Muscle of leg (tissue), 11 donors: Measurements from ENCODE around the gene ADK. TPM values are rescaled to one million over a fixed set of nuclear protein-coding genes. Genes with fewer than 3 reads are reported as not detected.
"Not testable (repeated sequence)": the region's sequence is repeated elsewhere in the genome, so short reads cannot be mapped to it uniquely, and the experiment has no call there.

ENCODE experiments used
- DNase-seq: peaks from one replicate; pipeline ENCODE4 v3.0.0; 2013
- H3K27ac ChIP-seq: one replicate; pipeline ENCODE4 v1.5.1; 2013; ENCODE audit warnings: mild to moderate bottlenecking, low read length, control low read depth
- H3K27me3 ChIP-seq: one replicate; pipeline ENCODE4 v1.6.1; 2013; ENCODE audit warnings: low read length; ENCODE audit not compliant: control insufficient read depth, insufficient read depth
- H3K36me3 ChIP-seq: one replicate; pipeline ENCODE4 v1.6.1; 2013; ENCODE audit warnings: low read length; ENCODE audit not compliant: control insufficient read depth, insufficient read depth
- H3K4me1 ChIP-seq: one replicate; pipeline ENCODE4 v1.6.1; 2013; ENCODE audit warnings: low read length; ENCODE audit not compliant: control insufficient read depth, insufficient read depth
- H3K4me3 ChIP-seq: one replicate; pipeline ENCODE4 v1.5.1; 2013; ENCODE audit warnings: low read length, control low read depth
- H3K9me3 ChIP-seq: replicated peaks from 2 replicates; pipeline ENCODE4 v1.6.1; 2013; ENCODE audit warnings: low read depth, low read length; ENCODE audit not compliant: control insufficient read depth
- WGBS: methylation state at CpG from one replicate; pipeline ENCODE4 v1.1.5; 2013; ENCODE audit warnings: missing lambda C conversion rate; ENCODE audit not compliant: insufficient coverage; 5-methylcytosine and 5-hydroxymethylcytosine counted together
- polyA plus RNA-seq, 8 donors: library from polyadenylated mRNA; unstranded; fragments of 120-200 nt; gene quantifications; one replicate each; pipeline versions ENCODE4 v1.2.1 to v1.2.3, GENCODE V29; 2013; ENCODE audit warnings: inconsistent platforms in 1 of 8, low replicate concordance in 1 of 8; ENCODE audit not compliant: insufficient read length in 8 of 8, insufficient read depth in 1 of 8
- total RNA-seq: library from RNA; stranded (reverse); fragments of 120-200 nt; gene quantifications from one replicate; pipeline ENCODE4 v1.2.4, GENCODE V29; 2013

The ADK gene
- total and polyA plus RNA-seq, 9 donors, result 28.8 to 37.2 (median 34.4) TPM

GRCh38 chr10:74450602-74451001 is 299.6 kb downstream of the ADK start:
- H3K4me1 ChIP-seq, result no peaks in the 10 kb centered on the region
- no peak overlapping the region for H3K27ac ChIP-seq
- no peak overlapping the region for H3K4me3 ChIP-seq
- no peak for DNase-seq
- H3K27me3 ChIP-seq, result no peaks in the 10 kb centered on the region
- H3K36me3 ChIP-seq, result no peaks in the 10 kb centered on the region
- H3K9me3 ChIP-seq, result no peaks in the 10 kb centered on the region

DNA sequence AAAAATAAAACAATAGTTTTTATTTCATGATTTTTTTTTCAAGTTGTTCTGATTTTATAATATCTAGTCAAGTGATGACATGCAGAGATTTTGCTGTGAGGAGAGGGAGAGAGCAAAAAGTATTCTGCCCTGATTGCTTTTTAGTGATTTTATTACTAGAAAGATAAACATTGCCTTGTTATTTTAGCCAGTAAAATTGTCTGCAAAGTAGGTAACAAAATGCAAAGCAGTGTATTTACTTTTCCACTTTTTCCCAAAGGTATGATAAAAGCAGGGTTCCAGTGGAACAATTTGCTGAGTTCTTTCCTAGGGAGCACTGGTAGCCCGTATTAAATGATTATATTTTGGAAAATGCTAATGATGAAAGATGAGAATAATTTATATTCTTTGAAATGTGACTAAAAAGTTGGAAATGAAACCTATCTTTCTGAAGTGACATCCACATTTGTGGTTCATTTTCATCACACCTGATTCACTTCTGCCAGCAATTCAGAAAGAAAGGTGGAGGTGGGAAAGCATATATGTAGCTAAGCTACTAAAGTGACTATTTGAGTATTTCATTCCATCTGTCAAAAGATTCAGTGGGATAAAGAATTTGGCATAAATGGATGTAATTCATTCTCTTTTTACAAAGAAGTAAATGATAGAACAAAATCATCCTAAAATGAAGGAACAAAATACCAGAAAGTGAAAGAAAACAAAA is 300.3 kb downstream of the ADK start:
- Histone ChIP-seq H3K36me3 (no peaks in the 10 kb centered on the region), H3K27me3 (no peaks in the 10 kb centered on the region), H3K4me3 (no peak overlapping the region), H3K4me1 (no peaks in the 10 kb centered on the region), H3K9me3 (no peaks in the 10 kb centered on the region), H3K27ac (no peak overlapping the region)
- DNase-seq, result no peak
- WGBS, result no CpG with 5 or more reads among the region's 1 CpG

GRCh38 chr10:74453169-74453568 is 302.1 kb downstream of the ADK start:
- H3K27me3 ChIP-seq, result no peaks in the 10 kb centered on the region
- no peak for DNase-seq
- H3K4me1 ChIP-seq, result no peaks in the 10 kb centered on the region
- no CpG with 5 or more reads among the region's 1 CpG for WGBS
- no peak overlapping the region for H3K4me3 ChIP-seq
- H3K36me3 ChIP-seq, result no peaks in the 10 kb centered on the region
- no peaks in the 10 kb centered on the region for H3K9me3 ChIP-seq
- no peak overlapping the region for H3K27ac ChIP-seq

DNA sequence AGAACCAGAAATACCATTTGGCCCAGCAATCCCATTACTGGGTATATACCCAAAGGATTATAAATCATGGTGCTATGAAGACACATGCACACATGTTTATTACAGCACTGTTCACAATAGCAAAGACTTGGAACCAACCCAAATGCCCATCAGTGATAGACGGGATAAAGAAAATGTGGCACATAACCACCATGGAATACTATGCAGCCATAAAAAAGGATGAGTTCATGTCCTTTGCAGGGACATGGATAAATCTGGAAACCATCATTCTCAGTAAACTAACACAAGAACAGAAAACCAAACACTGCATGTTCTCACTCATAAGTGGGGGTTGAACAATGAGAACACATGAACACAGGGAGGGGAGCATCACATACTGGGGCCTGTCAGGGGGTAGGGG is 306.5 kb downstream of the ADK start:
- H3K9me3 ChIP-seq, DNase-seq, H3K4me1 ChIP-seq, H3K27me3 ChIP-seq, H3K4me3 ChIP-seq, H3K27ac ChIP-seq, H3K36me3 ChIP-seq: not testable (repeated sequence)
- WGBS, result no CpG with 5 or more reads among the region's 1 CpG

DNA sequence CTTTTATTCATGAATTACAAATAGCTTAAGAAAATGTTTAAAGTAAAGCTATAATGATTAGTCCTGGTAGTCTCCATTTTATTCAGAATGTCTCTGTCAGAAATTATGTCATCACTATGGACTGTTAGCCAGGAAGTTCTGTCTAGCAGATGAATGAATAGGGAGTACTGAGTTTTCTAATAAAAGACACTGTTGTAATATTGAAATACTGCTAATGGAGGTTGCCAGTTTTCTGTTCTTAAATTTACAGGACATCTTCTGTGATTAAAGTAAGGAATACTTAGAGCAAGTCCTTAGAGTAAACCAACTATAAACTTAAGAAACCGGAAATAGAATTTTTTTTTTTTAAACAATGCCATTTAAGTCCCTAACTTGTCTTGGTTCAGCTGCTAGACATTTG is 309.8 kb downstream of the ADK start:
- Histone ChIP-seq H3K27ac (no peak overlapping the region), H3K27me3 (no peaks in the 10 kb centered on the region), H3K36me3 (no peaks in the 10 kb centered on the region), H3K9me3 (no peaks in the 10 kb centered on the region), H3K4me1 (no peaks in the 10 kb centered on the region), H3K4me3 (no peak overlapping the region)
- WGBS, result no CpG with 5 or more reads among the region's 1 CpG
- DNase-seq, result peak; percentile 53

- WGBS, result 94% methylated on average over 4 of the region's 7 CpGs
- H3K27me3 ChIP-seq, result no peaks in the 10 kb centered on the region
- no peaks in the 10 kb centered on the region for H3K4me1 ChIP-seq
These were observed 323.1 kb downstream of the ADK start for GRCh38 chr10:74474022-74474713.

GRCh38 chr10:74476162-74476706 is 325.2 kb downstream of the ADK start:
- H3K9me3 ChIP-seq, H3K27ac ChIP-seq, H3K36me3 ChIP-seq, H3K27me3 ChIP-seq, DNase-seq, H3K4me1 ChIP-seq, H3K4me3 ChIP-seq: not testable (repeated sequence)
- 100% methylated on average over 3 of the region's 10 CpGs for WGBS

More at GRCh38 chr10:74474022-74474713, 323.1 kb downstream of the ADK start:
- Histone ChIP-seq H3K36me3 (no peaks in the 10 kb centered on the region), H3K4me3 (no peak overlapping the region), H3K9me3 (no peaks in the 10 kb centered on the region), H3K27ac (no peak overlapping the region)
- DNase-seq, result no peak

- no CpG with 5 or more reads among the region's 1 CpG for WGBS
- Histone ChIP-seq H3K36me3 (no peaks in the 10 kb centered on the region), H3K4me1 (no peaks in the 10 kb centered on the region), H3K4me3 (no peak overlapping the region), H3K27me3 (no peaks in the 10 kb centered on the region), H3K27ac (no peak overlapping the region), H3K9me3 (peaks cover 3% of the 10 kb centered on the region)
- DNase-seq, result no peak
These were observed 329.8 kb downstream of the ADK start for GRCh38 chr10:74480778-74481177.

DNA sequence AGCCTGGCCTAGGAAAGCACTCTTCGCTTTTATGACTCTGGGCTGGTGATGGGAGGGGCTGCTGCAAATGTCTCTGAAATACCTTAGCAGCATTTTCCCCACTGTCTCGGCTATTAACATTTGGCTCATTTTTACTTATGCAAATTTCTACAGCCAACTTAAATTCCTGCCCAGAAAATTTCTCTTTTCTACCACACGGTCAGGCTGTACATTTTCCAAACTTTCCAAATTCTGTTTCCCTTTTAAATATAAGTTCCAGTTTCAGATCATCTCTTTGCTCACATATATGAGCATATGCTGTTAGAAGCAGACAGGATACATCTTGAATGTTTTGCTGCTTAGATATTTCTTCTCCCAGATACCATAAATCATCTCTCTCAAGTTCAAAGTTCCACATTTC is 332.3 kb downstream of the ADK start:
- H3K4me1 ChIP-seq, result no peaks in the 10 kb centered on the region
- no peaks in the 10 kb centered on the region for H3K36me3 ChIP-seq
- no peak for DNase-seq
- no peak overlapping the region for H3K4me3 ChIP-seq
- no peak overlapping the region for H3K27ac ChIP-seq
- peaks cover 3% of the 10 kb centered on the region for H3K9me3 ChIP-seq
- WGBS, result 86% methylated on average over 1 of the region's 3 CpGs
- no peaks in the 10 kb centered on the region for H3K27me3 ChIP-seq

GRCh38 chr10:74485283-74485682 is 334.3 kb downstream of the ADK start:
- WGBS, result no CpG with 5 or more reads among the region's 2 CpGs
- no peaks in the 10 kb centered on the region for H3K4me1 ChIP-seq
- no peak for DNase-seq

More at GRCh38 chr10:74485283-74485682, 334.3 kb downstream of the ADK start:
- H3K27ac ChIP-seq, result no peak overlapping the region
- no peaks in the 10 kb centered on the region for H3K36me3 ChIP-seq
- H3K4me3 ChIP-seq, result no peak overlapping the region
- H3K9me3 ChIP-seq, result peaks cover 3% of the 10 kb centered on the region
- H3K27me3 ChIP-seq, result no peaks in the 10 kb centered on the region
